GM11168 (cell line): ENCODE measurements around the gene TGFB3.

Experiments
- in situ Hi-C: fragments of 300-500 bp; cut with MboI; formaldehyde crosslinking; loops from one replicate; pipeline ENCODE4 v1.12.0; 2022; ENCODE audit warnings: low sequenced_read_pairs; ENCODE audit not compliant: unreplicated experiment

TGFB3 gene

DNA sequence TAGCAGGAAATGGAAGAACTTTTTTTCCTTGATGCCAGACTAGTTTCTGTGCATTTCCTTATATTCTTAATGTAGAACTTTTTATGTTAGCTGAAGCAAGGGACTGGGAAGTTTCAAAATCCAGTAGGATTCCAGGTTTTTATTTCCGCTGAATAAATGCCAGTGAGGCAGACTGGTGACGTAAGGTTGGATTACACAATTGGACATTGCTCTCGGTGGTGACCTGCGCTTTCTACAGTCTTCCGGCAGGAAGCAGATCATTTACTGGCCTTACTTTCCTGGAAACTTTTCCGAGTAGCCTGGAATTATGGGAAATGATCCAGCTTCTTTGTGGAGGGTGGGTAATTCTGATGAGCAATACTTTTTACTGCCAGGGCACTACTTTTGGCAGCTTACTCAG lies 7.3 kb upstream of the TGFB3 start:
- in situ Hi-C loops = loop anchor here (10.0 kb wide), 1 partner anchor 274 kb away; no protein-coding TSS in a partner anchor

GRCh38 chr14:75987201-75987970 lies 5.6 kb upstream of the TGFB3 start:
- in situ Hi-C loops = loop anchor here (10.0 kb wide), 1 partner anchor 273 kb away; no protein-coding TSS in a partner anchor

GRCh38 chr14:75986439-75986765 lies 4.6 kb upstream of the TGFB3 start:
- in situ Hi-C loops = loop anchor here (10.0 kb wide), 1 partner anchor 272 kb away; no protein-coding TSS in a partner anchor

DNA sequence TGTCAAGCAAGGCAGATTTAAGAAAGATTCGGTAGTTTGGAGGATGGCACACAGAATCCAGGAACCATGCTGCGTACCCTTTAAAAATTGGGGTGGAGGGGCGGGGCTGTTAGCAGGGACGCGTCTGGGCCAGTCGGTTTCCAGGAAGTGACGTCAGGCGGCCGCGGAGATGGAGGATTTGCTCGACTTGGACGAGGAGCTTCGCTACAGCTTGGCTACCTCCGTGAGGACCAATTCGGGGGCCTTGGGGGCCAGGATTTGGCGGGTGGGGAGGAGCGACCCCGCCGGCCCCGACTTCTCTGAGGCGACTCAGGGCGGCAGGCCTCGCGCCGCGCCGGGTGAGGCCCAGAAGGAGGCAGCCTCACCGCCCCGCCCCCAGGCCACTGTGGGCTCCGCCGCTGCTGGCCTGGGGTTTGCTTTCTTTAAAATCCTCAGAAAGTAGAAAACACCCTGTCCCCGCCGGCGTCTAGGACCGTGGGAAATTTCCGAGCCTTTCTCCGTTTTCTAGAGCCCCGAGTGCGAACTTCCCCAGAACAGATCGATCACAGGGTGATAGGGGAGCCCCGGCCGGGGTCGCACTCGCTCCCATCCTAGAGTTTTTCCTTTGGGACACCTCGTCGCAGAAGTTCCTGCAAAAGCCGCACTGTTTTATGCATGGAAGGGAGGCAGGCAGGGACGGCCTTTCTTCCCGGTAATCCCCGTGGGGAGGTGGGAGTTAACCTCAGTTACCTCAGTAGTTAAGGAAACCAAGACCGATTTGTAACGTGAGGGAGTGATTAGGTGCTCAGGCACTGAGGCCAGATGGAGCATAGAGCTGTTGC lies 4.0 kb upstream of the TGFB3 start, which contains the start of gene IFT43:
Gene IFT43 (plus strand): TSS at position 146 of the 821 bp plus-strand sequence. CDS start 24 bp downstream, at position 170.
- in situ Hi-C loops = loop anchor here (10.0 kb wide), 1 partner anchor 271 kb away; no protein-coding TSS in a partner anchor

GRCh38 chr14:75984674-75985073 lies 2.9 kb upstream of the TGFB3 start:
- in situ Hi-C loops = loop anchor here (5.0 to 10.0 kb wide), 2 partner anchors 67 to 270 kb away; no protein-coding TSS in a partner anchor

DNA sequence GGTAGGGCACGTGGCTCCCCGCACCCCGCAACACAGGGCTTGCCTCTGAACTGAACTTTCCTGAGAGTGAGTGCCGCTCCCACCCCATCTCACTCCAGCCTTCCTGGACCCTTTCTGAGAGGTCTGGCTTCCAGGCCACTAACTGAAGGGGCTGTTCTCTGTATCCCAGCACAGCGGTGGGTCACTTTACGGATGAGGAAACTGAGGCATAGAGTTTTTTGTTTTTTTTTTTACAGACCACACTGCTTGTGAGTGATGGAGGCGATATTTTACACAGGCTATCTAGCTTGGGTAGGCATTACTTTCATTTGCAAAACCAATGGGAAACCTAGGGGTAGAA lies 1.2 kb upstream of the TGFB3 start:
- in situ Hi-C loops = loop anchor here (5.0 to 10.0 kb wide), 2 partner anchors 66 to 268 kb away; no protein-coding TSS in a partner anchor

- in situ Hi-C loops = loop anchor here (5.0 to 10.0 kb wide), 2 partner anchors 65 to 268 kb away; no protein-coding TSS in a partner anchor
Measured at GRCh38 chr14:75982266-75983018, 647 bp upstream of the TGFB3 start.

DNA sequence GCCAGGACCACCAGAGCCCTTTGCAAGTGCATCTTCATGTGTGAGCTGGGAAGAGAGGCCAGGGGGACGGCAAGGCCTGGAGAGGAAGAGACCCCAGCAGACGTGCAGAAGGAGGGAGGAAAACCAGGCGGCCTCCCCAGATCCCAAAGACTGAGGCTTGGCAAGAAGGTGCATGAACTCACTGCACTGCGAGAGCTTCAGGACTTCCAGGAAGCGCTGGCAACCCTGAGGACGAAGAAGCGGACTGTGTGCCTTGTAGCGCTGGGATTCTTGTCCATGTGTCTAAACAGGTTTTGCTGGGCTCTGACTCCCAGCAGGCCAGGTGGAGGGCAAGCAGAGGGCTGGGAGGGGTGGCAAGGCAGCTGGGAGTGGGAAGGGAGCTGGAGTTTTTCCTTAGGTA lies 939 bp downstream of the TGFB3 start:
- in situ Hi-C loops = loop anchor here (5.0 to 10.0 kb wide), 2 partner anchors 64 to 266 kb away; no protein-coding TSS in a partner anchor

DNA sequence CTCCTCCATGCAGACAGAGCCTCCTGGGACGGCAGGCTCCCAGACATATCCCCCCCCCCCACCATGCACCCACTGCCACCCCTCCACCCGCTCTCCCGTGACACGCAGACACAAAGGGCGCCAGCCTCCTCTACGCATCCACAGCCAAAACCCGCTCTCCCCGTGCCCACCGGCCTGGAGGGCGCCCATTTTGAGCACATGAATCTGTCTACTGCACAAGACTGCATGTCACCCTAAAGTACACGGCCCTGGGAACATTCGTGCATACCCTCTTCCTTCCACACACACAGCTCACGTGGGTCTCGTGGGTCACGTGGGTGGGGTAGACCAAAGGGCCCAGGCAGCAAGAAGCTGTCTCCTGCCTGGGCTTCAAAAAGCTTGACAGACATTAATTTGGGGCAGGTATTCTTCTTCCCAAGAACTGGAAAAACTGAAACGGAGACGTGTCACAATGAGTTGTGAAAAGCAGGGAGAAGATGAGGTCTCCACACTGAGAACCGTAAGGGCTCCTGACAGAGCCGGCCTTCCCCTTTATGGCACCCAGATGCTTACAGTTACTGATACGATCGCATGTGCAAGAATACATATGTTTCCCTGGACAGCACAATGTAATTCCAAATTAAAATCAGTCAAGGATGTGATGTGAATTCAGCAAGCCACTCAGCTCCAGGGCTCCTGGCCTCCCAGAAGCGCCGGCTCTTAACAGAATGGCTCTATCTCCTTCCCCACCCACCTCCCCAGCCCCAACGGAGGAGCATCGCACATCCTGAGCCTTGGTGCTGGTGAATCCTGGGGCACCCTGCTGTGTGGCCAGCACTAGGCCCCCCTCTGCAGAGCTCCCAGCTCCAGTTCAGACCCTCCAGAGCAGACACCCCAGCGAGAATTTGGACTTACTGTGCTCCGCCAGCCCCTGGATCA lies 1.9 kb downstream of the TGFB3 start:
- in situ Hi-C loops = loop anchor here (5.0 to 10.0 kb wide), 2 partner anchors 63 to 265 kb away; no protein-coding TSS in a partner anchor

- in situ Hi-C loops = no loop called here
Measured at GRCh38 chr14:75979071-75979571, 2.7 kb downstream of the TGFB3 start.

DNA sequence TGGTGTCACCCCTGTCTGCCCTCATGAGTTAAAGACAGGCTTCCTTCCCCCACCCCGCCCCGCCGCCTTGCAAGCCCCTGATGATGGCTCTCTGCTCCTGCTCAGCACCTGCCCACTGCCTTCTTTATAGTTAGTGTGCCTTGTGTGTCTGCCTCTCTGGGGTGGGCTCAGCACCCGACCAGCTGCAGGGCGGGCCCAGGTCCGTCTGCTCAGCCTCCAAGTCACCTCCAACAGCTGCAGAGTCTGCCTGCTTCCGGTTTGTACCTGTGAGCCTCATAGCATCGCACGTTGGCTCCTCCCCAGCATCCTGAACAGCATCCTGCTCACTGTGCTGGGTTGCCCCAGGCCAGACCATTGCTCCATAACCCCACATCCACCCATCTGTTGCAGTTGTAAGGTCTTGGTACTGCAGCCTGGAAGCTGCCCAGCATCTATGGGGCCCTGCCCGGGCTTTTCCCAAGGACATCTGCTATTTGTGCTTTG lies 3.5 kb downstream of the TGFB3 start:
- in situ Hi-C loops = no loop called here

- in situ Hi-C loops = no loop called here
Measured at GRCh38 chr14:75977582-75977943, 4.2 kb downstream of the TGFB3 start.

DNA sequence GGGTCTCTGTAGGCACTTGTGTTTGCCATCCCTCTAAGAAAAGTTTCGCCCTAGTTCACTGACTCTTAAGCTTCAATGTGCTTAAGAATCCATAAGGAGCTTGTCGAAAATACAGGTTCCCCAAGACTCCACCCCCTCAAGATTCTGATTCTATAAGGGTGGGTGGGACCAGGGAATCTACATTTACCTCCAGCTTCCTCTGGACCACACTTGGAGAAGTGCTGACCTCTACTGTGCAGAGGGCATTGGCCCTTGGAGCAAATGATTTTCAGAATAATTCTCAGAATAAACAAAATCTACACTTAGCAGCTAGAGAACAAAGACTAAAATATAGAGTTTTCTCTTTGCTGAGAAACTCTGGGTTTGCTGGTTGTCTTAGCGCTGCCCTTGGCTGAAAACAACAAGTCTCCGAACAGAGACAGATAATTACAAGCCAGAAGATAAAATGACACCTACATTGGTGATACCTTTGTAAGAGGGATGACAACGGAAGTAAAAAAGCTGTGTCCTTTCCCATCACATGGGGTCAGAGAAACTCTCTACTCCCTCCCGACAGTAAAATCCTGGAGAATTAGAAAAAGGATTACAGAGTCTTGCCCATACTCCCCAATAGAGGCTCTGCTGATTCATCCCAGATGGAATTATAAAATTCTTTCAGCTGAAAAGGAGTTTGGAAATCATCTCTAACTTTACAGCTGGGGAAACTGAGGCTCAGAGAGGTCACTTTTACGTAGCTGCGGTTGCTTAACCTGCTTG lies 4.8 kb downstream of the TGFB3 start:
- in situ Hi-C loops = no loop called here

DNA sequence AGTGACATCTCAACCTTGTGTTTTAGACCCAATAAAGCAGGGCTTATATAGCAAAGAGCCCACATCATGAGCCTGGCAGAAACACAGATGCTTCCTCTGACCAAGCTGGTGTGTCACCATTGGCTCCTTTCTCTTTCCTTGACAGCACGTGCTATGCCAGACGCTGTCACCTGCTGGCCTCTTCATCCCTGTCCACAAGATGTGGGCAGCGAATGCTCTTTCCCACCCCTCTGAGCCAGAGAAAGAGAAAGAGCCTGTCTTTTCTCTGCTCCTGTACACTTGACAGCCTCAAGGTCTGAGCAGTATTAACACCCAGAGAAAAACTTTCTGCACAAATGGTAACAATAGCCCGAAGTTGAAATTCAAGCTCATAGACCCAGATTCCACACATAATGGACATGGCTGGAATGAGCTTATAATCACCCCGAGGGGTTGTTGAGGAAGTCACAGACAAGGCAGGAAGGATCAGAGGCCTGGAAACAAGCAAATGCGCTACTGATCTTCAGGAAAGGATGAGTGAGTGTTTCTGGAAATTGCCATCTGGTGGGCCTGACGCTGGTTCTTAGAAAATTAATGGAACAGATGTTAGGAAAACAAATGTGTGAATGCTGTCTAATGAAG lies 8.9 kb downstream of the TGFB3 start:
- in situ Hi-C loops = no loop called here

DNA sequence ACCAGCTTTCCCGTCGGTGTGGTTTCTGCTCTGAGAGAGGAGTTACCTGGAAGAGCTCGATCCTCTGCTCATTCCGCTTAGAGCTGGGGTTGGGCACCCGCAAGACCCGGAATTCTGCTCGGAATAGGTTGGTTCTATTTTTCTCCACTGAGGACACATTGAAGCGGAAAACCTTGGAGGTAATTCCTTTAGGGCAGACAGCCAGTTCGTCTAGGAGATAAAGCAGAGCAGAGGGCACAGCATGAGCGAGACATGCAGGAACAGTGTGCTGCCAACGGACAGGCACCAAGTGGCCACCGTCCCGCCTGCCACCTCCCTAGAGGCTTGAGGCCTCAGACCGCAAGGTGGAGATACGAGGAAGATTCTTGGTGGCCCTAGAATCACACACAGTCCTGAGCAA lies 10.3 kb downstream of the TGFB3 start:
- in situ Hi-C loops = no loop called here

GRCh38 chr14:75970989-75971388 lies 10.8 kb downstream of the TGFB3 start:
- in situ Hi-C loops = no loop called here

GRCh38 chr14:75969891-75970290 lies 11.9 kb downstream of the TGFB3 start:
- in situ Hi-C loops = loop anchor here (10.0 kb wide), 1 partner anchor 65 kb away; no protein-coding TSS in a partner anchor

- in situ Hi-C loops = loop anchor here (10.0 kb wide), 1 partner anchor 64 kb away; no protein-coding TSS in a partner anchor
Measured at GRCh38 chr14:75969126-75969525, 12.7 kb downstream of the TGFB3 start.
